Activated B cell treated with CpG ODN at 0.5 μM for 24 hours (primary cell): Measurements from ENCODE around the gene UTS2R. TPM values are rescaled to one million over a fixed set of nuclear protein-coding genes. Genes with fewer than 3 reads are reported as not detected.

Source experiments
- ATAC-seq: fragments of 200-7000 bp; cut with Tn5 transposase; one replicate; pipeline ENCODE4 v1.10.0; 2021; ENCODE audit warnings: low read depth, mild to moderate bottlenecking, moderate library complexity
- CTCF ChIA-PET: fragments of 350-600 bp; sonication (Branson Sonifier 250); formaldehyde crosslinking; loops from one replicate; lab custom pipeline; 2021; ENCODE audit warnings: antibody characterized with exemption; lab: Charles Lee
- POLR2A ChIA-PET: fragments of 350-600 bp; sonication (Branson Sonifier 250); formaldehyde crosslinking; loops from one replicate; lab custom pipeline; 2021; ENCODE audit warnings: antibody characterized with exemption; lab: Charles Lee
- DNase-seq: peaks from one replicate; pipeline ENCODE4 v3.0.0; 2022
- H3K27ac Mint-ChIP-seq: one replicate; pipeline ENCODE4 v1.8.0; 2020; ENCODE audit warnings: mixed read lengths
- H3K27me3 Mint-ChIP-seq: one replicate; pipeline ENCODE4 v1.8.0; 2021; ENCODE audit warnings: mixed read lengths
- H3K36me3 Mint-ChIP-seq: one replicate; pipeline ENCODE4 v1.8.0; 2021; ENCODE audit warnings: low read depth, mixed read lengths
- H3K4me1 Mint-ChIP-seq: one replicate; pipeline ENCODE4 v1.8.0; 2021; ENCODE audit warnings: mixed read lengths
- H3K4me3 Mint-ChIP-seq: one replicate; pipeline ENCODE4 v1.8.0; 2020; ENCODE audit warnings: mild to moderate bottlenecking, mixed read lengths
- H3K9me3 Mint-ChIP-seq: one replicate; pipeline ENCODE4 v1.8.0; 2020; ENCODE audit warnings: mixed read lengths
- CTCF ChIP-seq: fragments of 200-600 bp; IDR thresholded peaks from one replicate; pipeline ENCODE4 v1.8.0; 2022; ENCODE audit warnings: antibody characterized with exemption, mild to moderate bottlenecking
- intact Hi-C: fragments of 100-400 bp; cut with micrococcal nuclease; formaldehyde crosslinking; loops from one replicate; pipeline ENCODE4 v1.15.1; 2024
- total RNA-seq: library from RNA; stranded (reverse); gene quantifications from 2 replicates; pipeline ENCODE4 v1.2.3, GENCODE V29; 2022

Gene UTS2R
- total RNA-seq, 1 donor from 2014 or later = not detected

- DNase-seq = no peak
- peaks cover 7% of the 10 kb centered on the region for H3K4me1 Mint-ChIP-seq
- no peaks in the 10 kb centered on the region for H3K27me3 Mint-ChIP-seq
- no peak for TF ChIP-seq CTCF
- H3K9me3 Mint-ChIP-seq = no peaks in the 10 kb centered on the region
- ChIA-PET POLR2A (interaction anchor here (0.9 kb wide), 1 partner anchor 50 kb away, joined by 3 read pairs; no protein-coding TSS in a partner anchor), CTCF (no interaction called here)
- intact Hi-C loops = no loop called here
- peaks cover 38% of the 10 kb centered on the region for H3K36me3 Mint-ChIP-seq
- no peak overlapping the region for H3K27ac Mint-ChIP-seq
- H3K4me3 Mint-ChIP-seq = no peak overlapping the region
- ATAC-seq = no peak
These were observed 28.1 kb downstream of the UTS2R start for GRCh38 chr17:82399601-82400101.

- DNase-seq (no peak), ATAC-seq (no peak)
- TF ChIP-seq CTCF = no peak
- H3K9me3 Mint-ChIP-seq = no peaks in the 10 kb centered on the region
- CTCF ChIA-PET = no interaction called here
- intact Hi-C loops = no loop called here
- H3K36me3 Mint-ChIP-seq = peaks cover 36% of the 10 kb centered on the region
- POLR2A ChIA-PET = interaction anchor here (0.6 to 1.0 kb wide), 3 partner anchors 19 to 221 kb away, joined by 3 to 5 read pairs (median 3); partner anchors contain the start of gene NARF
- H3K4me3 Mint-ChIP-seq = no peak overlapping the region
- H3K27ac Mint-ChIP-seq = no peak overlapping the region
- H3K27me3 Mint-ChIP-seq = no peaks in the 10 kb centered on the region
- H3K4me1 Mint-ChIP-seq = peaks cover 7% of the 10 kb centered on the region
These were observed 28.6 kb downstream of the UTS2R start for GRCh38 chr17:82400206-82400605.

GRCh38 chr17:82400830-82401229 lies 29.3 kb downstream of the UTS2R start:
- no peaks in the 10 kb centered on the region for H3K9me3 Mint-ChIP-seq
- peak; percentile 42 for DNase-seq
- ChIA-PET CTCF (no interaction called here), POLR2A (interaction anchor here (0.6 to 1.0 kb wide), 3 partner anchors 19 to 220 kb away, joined by 3 to 5 read pairs (median 3); partner anchors contain the start of gene NARF)
- ATAC-seq = peak; percentile 84
- H3K4me3 Mint-ChIP-seq = peak overlapping the region; percentile 78
- TF ChIP-seq CTCF = no peak
- no peaks in the 10 kb centered on the region for H3K27me3 Mint-ChIP-seq
- intact Hi-C loops = no loop called here
- H3K27ac Mint-ChIP-seq = peak overlapping the region; percentile 67
- peaks cover 33% of the 10 kb centered on the region for H3K36me3 Mint-ChIP-seq
- peaks cover 7% of the 10 kb centered on the region for H3K4me1 Mint-ChIP-seq

GRCh38 chr17:82402865-82403264 lies 31.3 kb downstream of the UTS2R start:
- H3K4me1 Mint-ChIP-seq = peaks cover 14% of the 10 kb centered on the region
- POLR2A ChIA-PET = no interaction called here
- H3K27me3 Mint-ChIP-seq = no peaks in the 10 kb centered on the region
- H3K9me3 Mint-ChIP-seq = no peaks in the 10 kb centered on the region
- CTCF ChIA-PET = no interaction called here
- peak overlapping the region; percentile 15 for H3K27ac Mint-ChIP-seq
- ATAC-seq (peak; percentile 40), DNase-seq (no peak)
- intact Hi-C loops = no loop called here
- no peak overlapping the region for H3K4me3 Mint-ChIP-seq
- no peak for TF ChIP-seq CTCF
- peaks cover 37% of the 10 kb centered on the region for H3K36me3 Mint-ChIP-seq

- DNase-seq (no peak), ATAC-seq (no peak)
- H3K36me3 Mint-ChIP-seq = peaks cover 43% of the 10 kb centered on the region
- no peaks in the 10 kb centered on the region for H3K9me3 Mint-ChIP-seq
- POLR2A ChIA-PET = no interaction called here
- H3K27me3 Mint-ChIP-seq = no peaks in the 10 kb centered on the region
- H3K27ac Mint-ChIP-seq = no peak overlapping the region
- no peak for TF ChIP-seq CTCF
- intact Hi-C loops = no loop called here
- H3K4me1 Mint-ChIP-seq = peaks cover 21% of the 10 kb centered on the region
- no peak overlapping the region for H3K4me3 Mint-ChIP-seq
- CTCF ChIA-PET = no interaction called here
These were observed 32.4 kb downstream of the UTS2R start for GRCh38 chr17:82403662-82404660.
